ENCODE measurements around the gene KRTAP9-2. TPM values are rescaled to one million over a fixed set of nuclear protein-coding genes. Genes with fewer than 3 reads are reported as not detected.
"Not testable (repeated sequence)": the region's sequence is repeated elsewhere in the genome, so short reads cannot be mapped to it uniquely, and the experiment has no call there.

Gene KRTAP9-2
- total RNA-seq, 5 donors from 2014 or later (not counting 1 experiment from before 2014, with no cell fraction given), result not detected

- H3K4me1 Mint-ChIP-seq, result peaks cover 6 to 28% (median 21%) of the 10 kb centered on the region in 3 donors
- ChIA-PET CTCF (no interaction called here), POLR2A (no interaction called here)
- H3K36me3 Mint-ChIP-seq, result no peaks in the 10 kb centered on the region
- H3K27me3 ChIP-seq (replicated peaks in 1 of 2; ENCODE audit: control insufficient read depth in 2 of 2, extremely low read depth in 1 of 2, insufficient read depth in 2 of 2, low read length in 1 of 2), result peaks cover 0 to 4% of the 10 kb centered on the region in 2 experiments
- H3K27ac Mint-ChIP-seq, result no peak overlapping the region
- H3K27ac ChIP-seq (ENCODE audit: low read length), result no peak overlapping the region
- no peaks in the 10 kb centered on the region for H3K9me3 Mint-ChIP-seq
- no peaks in the 10 kb centered on the region for H3K36me3 ChIP-seq (ENCODE audit: control insufficient read depth in 2 of 2, extremely low read depth in 1 of 2, insufficient read depth in 1 of 2, low read length in 1 of 2)
- H3K4me3 Mint-ChIP-seq, result no peak overlapping the region
- H3K9me3 ChIP-seq, result no peaks in the 10 kb centered on the region
- ATAC-seq (replicated peaks in 1 of 4) (no peak), DNase-seq (no peak)
- H3K4me1 ChIP-seq (ENCODE audit: control insufficient read depth in 1 of 2, extremely low read depth in 1 of 2, insufficient read depth in 2 of 2, low read length in 2 of 2), result no peaks in the 10 kb centered on the region
- no CpG with 5 or more reads among the region's 3 CpGs for WGBS (ENCODE audit: insufficient coverage)
- no peak overlapping the region for H3K4me3 ChIP-seq (ENCODE audit: control insufficient read depth in 1 of 2, extremely low read depth in 1 of 2, low read length in 1 of 2)
- H3K27me3 Mint-ChIP-seq, result peaks cover 11 to 15% of the 10 kb centered on the region in 2 donors
These were observed 38.2 kb downstream of the KRTAP9-2 start for GRCh38 chr17:41264599-41264998.

GRCh38 chr17:41265078-41265477 is 38.6 kb downstream of the KRTAP9-2 start, which contains the start of gene KRTAP9-6:
Gene KRTAP9-6, plus strand, starts transcription at chr17:41265378. Its CDS starts 0 bp downstream, at chr17:41265378.
- Mint-ChIP-seq H3K4me1 (peaks cover 6 to 27% (median 18%) of the 10 kb centered on the region in 3 donors), H3K4me3 (no peak within 1 kb of the TSS), H3K36me3 (no peaks in the 10 kb centered on the region), H3K27ac (no peak within 1 kb of the TSS), H3K9me3 (no peaks in the 10 kb centered on the region), H3K27me3 (peaks cover 11 to 12% of the 10 kb centered on the region in 2 donors)
- Histone ChIP-seq H3K27ac (ENCODE audit: low read length) (no peak within 1 kb of the TSS), H3K9me3 (no peaks in the 10 kb centered on the region), H3K4me1 (ENCODE audit: control insufficient read depth in 1 of 2, extremely low read depth in 1 of 2, insufficient read depth in 2 of 2, low read length in 2 of 2) (no peaks in the 10 kb centered on the region), H3K36me3 (ENCODE audit: control insufficient read depth in 2 of 2, extremely low read depth in 1 of 2, insufficient read depth in 1 of 2, low read length in 1 of 2) (no peaks in the 10 kb centered on the region), H3K27me3 (replicated peaks in 1 of 2; ENCODE audit: control insufficient read depth in 2 of 2, extremely low read depth in 1 of 2, insufficient read depth in 2 of 2, low read length in 1 of 2) (peaks cover 0 to 4% of the 10 kb centered on the region in 2 experiments), H3K4me3 (ENCODE audit: control insufficient read depth in 1 of 2, extremely low read depth in 1 of 2, low read length in 1 of 2) (no peak within 1 kb of the TSS)
- WGBS (ENCODE audit: insufficient coverage), result no CpG with 5 or more reads among the region's 2 CpGs
- ATAC-seq (replicated peaks in 1 of 4) (no peak), DNase-seq (no peak)
- ChIA-PET CTCF (no interaction called here), POLR2A (no interaction called here)

GRCh38 chr17:41267711-41268110 is 41.3 kb downstream of the KRTAP9-2 start:
- no peak overlapping the region for H3K4me3 Mint-ChIP-seq
- peaks cover 0 to 4% of the 10 kb centered on the region in 2 experiments for H3K27me3 ChIP-seq (replicated peaks in 1 of 2; ENCODE audit: control insufficient read depth in 2 of 2, extremely low read depth in 1 of 2, insufficient read depth in 2 of 2, low read length in 1 of 2)
- H3K36me3 ChIP-seq (ENCODE audit: control insufficient read depth in 2 of 2, extremely low read depth in 1 of 2, insufficient read depth in 1 of 2, low read length in 1 of 2), result no peaks in the 10 kb centered on the region
- H3K36me3 Mint-ChIP-seq, result no peaks in the 10 kb centered on the region
- no CpG with 5 or more reads among the region's 3 CpGs for WGBS (ENCODE audit: insufficient coverage)
- no peak for DNase-seq
- ChIA-PET POLR2A (no interaction called here), CTCF (no interaction called here)
- H3K27ac ChIP-seq (ENCODE audit: low read length), result no peak overlapping the region
- no peaks in the 10 kb centered on the region for H3K4me1 ChIP-seq (ENCODE audit: control insufficient read depth in 1 of 2, extremely low read depth in 1 of 2, insufficient read depth in 2 of 2, low read length in 2 of 2)
- H3K9me3 Mint-ChIP-seq, result no peaks in the 10 kb centered on the region
- H3K27ac Mint-ChIP-seq, result no peak overlapping the region
- peaks cover 2 to 14% of the 10 kb centered on the region in 2 donors for H3K27me3 Mint-ChIP-seq
- H3K9me3 ChIP-seq, result no peaks in the 10 kb centered on the region
- no peak for ATAC-seq (replicated peaks in 1 of 4)
- H3K4me3 ChIP-seq (ENCODE audit: control insufficient read depth in 1 of 2, extremely low read depth in 1 of 2, low read length in 1 of 2), result no peak overlapping the region
- peaks cover 4 to 14% (median 9%) of the 10 kb centered on the region in 3 donors for H3K4me1 Mint-ChIP-seq

GRCh38 chr17:41271323-41271722 is 44.9 kb downstream of the KRTAP9-2 start:
- peaks cover 0 to 16% (median 8%) of the 10 kb centered on the region in 3 donors for H3K4me1 Mint-ChIP-seq
- H3K36me3 Mint-ChIP-seq; POLR2A ChIA-PET; H3K4me1 ChIP-seq (ENCODE audit: control insufficient read depth in 1 of 2, extremely low read depth in 1 of 2, insufficient read depth in 2 of 2, low read length in 2 of 2); H3K4me3 Mint-ChIP-seq; DNase-seq; H3K27ac Mint-ChIP-seq; H3K9me3 Mint-ChIP-seq; H3K4me3 ChIP-seq (ENCODE audit: control insufficient read depth in 1 of 2, extremely low read depth in 1 of 2, low read length in 1 of 2); H3K27me3 ChIP-seq (replicated peaks in 1 of 2; ENCODE audit: control insufficient read depth in 2 of 2, extremely low read depth in 1 of 2, insufficient read depth in 2 of 2, low read length in 1 of 2); H3K36me3 ChIP-seq (ENCODE audit: control insufficient read depth in 2 of 2, extremely low read depth in 1 of 2, insufficient read depth in 1 of 2, low read length in 1 of 2); H3K27ac ChIP-seq (ENCODE audit: low read length); H3K9me3 ChIP-seq; CTCF ChIA-PET; ATAC-seq (replicated peaks in 1 of 4): not testable (repeated sequence)
- peaks cover 5 to 11% of the 10 kb centered on the region in 2 donors for H3K27me3 Mint-ChIP-seq
- no CpG with 5 or more reads among the region's 1 CpG for WGBS (ENCODE audit: insufficient coverage)

GRCh38 chr17:41271858-41272257 is 45.4 kb downstream of the KRTAP9-2 start:
- Histone ChIP-seq H3K27ac (ENCODE audit: low read length) (no peak overlapping the region), H3K27me3 (replicated peaks in 1 of 2; ENCODE audit: control insufficient read depth in 2 of 2, extremely low read depth in 1 of 2, insufficient read depth in 2 of 2, low read length in 1 of 2) (no peaks in the 10 kb centered on the region), H3K9me3 (no peaks in the 10 kb centered on the region), H3K36me3 (ENCODE audit: control insufficient read depth in 2 of 2, extremely low read depth in 1 of 2, insufficient read depth in 1 of 2, low read length in 1 of 2) (no peaks in the 10 kb centered on the region), H3K4me1 (ENCODE audit: control insufficient read depth in 1 of 2, extremely low read depth in 1 of 2, insufficient read depth in 2 of 2, low read length in 2 of 2) (no peaks in the 10 kb centered on the region), H3K4me3 (ENCODE audit: control insufficient read depth in 1 of 2, extremely low read depth in 1 of 2, low read length in 1 of 2) (no peak overlapping the region)
- WGBS (ENCODE audit: insufficient coverage), result no CpG with 5 or more reads among the region's 1 CpG
- DNase-seq (no peak), ATAC-seq (replicated peaks in 1 of 4) (no peak)
- ChIA-PET CTCF (no interaction called here), POLR2A (interaction anchor here in 1 of 2 donors (0.6 kb wide), 1 partner anchor 417 kb away, joined by 3 read pairs; no protein-coding TSS in a partner anchor)
- H3K27ac Mint-ChIP-seq, result no peak overlapping the region
- H3K4me1 Mint-ChIP-seq, result peaks cover 0 to 16% (median 8%) of the 10 kb centered on the region in 3 donors
- H3K9me3 Mint-ChIP-seq, result no peaks in the 10 kb centered on the region
- H3K36me3 Mint-ChIP-seq, result no peaks in the 10 kb centered on the region
- peaks cover 9 to 16% of the 10 kb centered on the region in 2 donors for H3K27me3 Mint-ChIP-seq
- no peak overlapping the region for H3K4me3 Mint-ChIP-seq

- Mint-ChIP-seq H3K27me3 (peaks cover 11 to 18% of the 10 kb centered on the region in 2 donors), H3K4me1 (peaks cover 0 to 11% (median 4%) of the 10 kb centered on the region in 3 donors)
- CTCF ChIA-PET; H3K36me3 ChIP-seq (ENCODE audit: control insufficient read depth in 2 of 2, extremely low read depth in 1 of 2, insufficient read depth in 1 of 2, low read length in 1 of 2); H3K4me3 ChIP-seq (ENCODE audit: control insufficient read depth in 1 of 2, extremely low read depth in 1 of 2, low read length in 1 of 2); H3K27ac Mint-ChIP-seq; H3K4me1 ChIP-seq (ENCODE audit: control insufficient read depth in 1 of 2, extremely low read depth in 1 of 2, insufficient read depth in 2 of 2, low read length in 2 of 2); POLR2A ChIA-PET; H3K4me3 Mint-ChIP-seq; H3K27ac ChIP-seq (ENCODE audit: low read length); H3K9me3 Mint-ChIP-seq; H3K9me3 ChIP-seq; ATAC-seq (replicated peaks in 1 of 4); H3K36me3 Mint-ChIP-seq; H3K27me3 ChIP-seq (replicated peaks in 1 of 2; ENCODE audit: control insufficient read depth in 2 of 2, extremely low read depth in 1 of 2, insufficient read depth in 2 of 2, low read length in 1 of 2): not testable (repeated sequence)
- WGBS (ENCODE audit: insufficient coverage), result 81% methylated on average over 3 of the region's 3 CpGs
- DNase-seq, result peak in 1 of 35 experiments; percentile 0
These were observed 49.3 kb downstream of the KRTAP9-2 start, which contains the start of gene KRTAP9-7 for GRCh38 chr17:41275648-41276190. Gene KRTAP9-7, plus strand, starts transcription at chr17:41275698. Its CDS starts 0 bp downstream, at chr17:41275698.
